22Rv1 (cell line): ENCODE measurements around the gene RFFL.

Source experiments
- H3K27ac ChIP-seq: fragments of 450-650 bp; 2 replicates; pipeline ENCODE4 v1.5.1; 2017
- CTCF ChIP-seq: fragments of 450-650 bp; IDR thresholded peaks from 2 replicates; pipeline ENCODE4 v1.5.1; 2017; ENCODE audit warnings: mild to moderate bottlenecking
- ZFX ChIP-seq: fragments of 450-650 bp; IDR thresholded peaks from 2 replicates; pipeline ENCODE4 v1.6.1; 2017; ENCODE audit warnings: antibody characterized with exemption, borderline replicate concordance

RFFL gene

GRCh38 chr17:35080536-35080935 lies 17.0 kb upstream of the RFFL start:
- TF ChIP-seq CTCF (no peak), ZFX (no peak)
- no peak overlapping the region for H3K27ac ChIP-seq

- no peak for TF ChIP-seq CTCF
- TF ChIP-seq ZFX: no peak
- H3K27ac ChIP-seq: no peak overlapping the region
Observed at GRCh38 chr17:35079547-35080423, 16.3 kb upstream of the RFFL start.

- no peak for TF ChIP-seq ZFX
- no peak for TF ChIP-seq CTCF
Observed at GRCh38 chr17:35076874-35077273, 13.4 kb upstream of the RFFL start.

DNA sequence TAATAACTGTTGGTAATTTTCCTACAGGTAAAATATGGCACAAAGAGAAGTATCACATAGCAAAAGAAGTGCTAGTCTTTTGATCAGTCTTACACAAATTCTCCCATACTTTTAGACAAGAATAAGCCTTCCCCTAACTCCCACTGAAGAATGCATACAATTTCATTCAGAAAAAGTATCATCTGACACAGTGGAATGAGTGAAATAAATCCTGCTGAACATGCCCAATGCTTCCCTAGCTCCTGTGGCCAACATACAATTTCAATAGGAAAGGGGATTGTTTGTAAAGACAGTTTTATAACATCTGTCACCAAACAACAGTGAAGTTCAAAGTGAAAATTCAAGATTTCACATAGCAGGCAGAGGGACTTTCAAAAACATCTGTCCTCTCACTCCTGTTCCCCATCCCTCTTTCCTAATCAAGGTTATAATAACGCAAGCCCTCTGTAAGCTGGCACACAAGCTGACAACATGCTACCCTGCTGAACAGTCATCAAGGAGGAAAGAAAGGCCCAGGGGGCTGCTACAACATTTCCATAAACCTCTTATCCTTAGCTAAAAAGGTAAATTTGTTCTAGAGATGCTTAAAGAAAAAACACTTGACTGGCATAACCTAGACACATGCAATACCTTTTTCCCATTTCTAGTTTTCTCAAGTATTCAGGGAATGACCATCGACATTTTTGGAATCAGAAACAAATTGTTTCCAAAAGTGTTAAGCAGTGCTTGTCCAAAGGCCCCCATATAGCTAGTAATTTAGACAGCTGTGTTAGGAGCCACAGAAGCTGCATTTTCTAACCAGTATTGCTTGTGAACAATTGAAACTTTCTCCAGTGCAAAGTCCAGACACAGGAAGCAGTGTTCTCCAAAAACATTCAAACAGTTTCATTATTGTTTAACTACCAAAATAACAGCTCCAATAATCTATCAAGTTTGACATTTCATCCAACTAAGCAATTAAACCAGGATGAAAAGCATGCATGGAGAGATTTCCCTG lies 11.5 kb upstream of the RFFL start:
- TF ChIP-seq CTCF (no peak), ZFX (no peak)
- no peak overlapping the region for H3K27ac ChIP-seq

More at GRCh38 chr17:35076874-35077273, 13.4 kb upstream of the RFFL start:
- no peak overlapping the region for H3K27ac ChIP-seq

DNA sequence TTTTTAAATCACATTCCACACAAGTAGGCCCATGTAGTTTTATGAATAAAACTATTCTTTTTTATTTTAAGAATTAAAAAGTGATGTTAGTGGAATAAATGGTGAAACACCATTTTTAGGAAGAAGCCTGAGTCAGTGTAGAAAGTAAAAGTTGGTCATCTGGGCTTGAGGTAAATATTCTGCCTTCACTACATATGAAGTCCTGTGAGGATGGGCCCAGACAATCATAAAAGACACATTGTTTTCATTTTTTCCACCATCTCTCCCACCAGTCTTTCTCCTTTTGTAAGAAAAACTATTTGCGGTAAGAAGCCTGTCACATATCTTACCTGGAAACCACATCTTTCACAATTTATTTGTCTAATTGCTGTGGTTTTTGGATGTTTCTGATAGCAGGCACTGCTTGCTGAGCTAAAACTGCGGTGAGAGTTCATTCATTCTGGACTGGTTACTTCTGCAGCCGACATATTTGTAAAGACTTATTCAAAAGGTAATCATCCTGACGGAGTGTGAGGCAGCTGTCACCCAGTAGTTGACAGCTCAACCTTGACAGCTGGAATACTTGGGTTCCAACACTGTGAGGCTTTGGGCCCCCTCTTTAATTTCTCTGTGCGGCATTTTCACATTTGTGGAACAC lies 10.6 kb upstream of the RFFL start:
- TF ChIP-seq ZFX: no peak
- TF ChIP-seq CTCF: no peak
- no peak overlapping the region for H3K27ac ChIP-seq

DNA sequence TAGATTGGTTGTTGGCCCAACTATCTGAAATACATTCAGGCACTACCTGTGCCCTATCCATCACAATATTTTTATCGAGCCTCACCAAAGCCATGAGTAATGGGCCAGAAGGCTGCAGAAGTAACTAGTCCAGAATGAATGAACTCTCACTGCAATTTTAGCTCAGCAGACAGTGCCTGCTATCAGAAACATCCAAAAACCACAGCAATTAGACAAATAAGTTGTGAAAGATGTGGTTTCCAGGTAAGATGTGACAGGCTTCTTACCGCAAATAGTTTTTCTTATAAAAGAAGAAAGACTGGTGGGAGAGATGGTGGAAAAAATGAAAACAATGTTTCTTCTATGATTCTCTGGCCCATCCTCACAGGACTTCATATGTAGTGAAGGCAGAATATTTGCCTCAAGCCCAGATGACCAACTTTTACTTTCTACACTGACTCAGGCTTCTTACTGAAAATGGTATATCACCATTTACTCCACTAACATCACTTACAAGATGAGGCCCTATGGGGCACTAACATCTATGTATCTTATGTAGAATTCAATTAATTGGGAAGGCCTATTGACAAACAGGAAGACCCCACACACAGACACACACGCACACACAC lies 9.8 kb upstream of the RFFL start:
- TF ChIP-seq ZFX: no peak
- no peak for TF ChIP-seq CTCF
- no peak overlapping the region for H3K27ac ChIP-seq
